HG03039 (cell line): ENCODE data around the gene NSUN5.
"Not testable (repeated sequence)": the region's sequence is repeated elsewhere in the genome, so short reads cannot be mapped to it uniquely, and the experiment has no call there.

Experiments used
- ATAC-seq: cut with Tn5 transposase; IDR thresholded peaks from one replicate; pipeline ENCODE4 v1.9.1; 2021; ENCODE audit warnings: mild to moderate bottlenecking, moderate library complexity; ENCODE audit not compliant: unreplicated experiment

Gene NSUN5

DNA sequence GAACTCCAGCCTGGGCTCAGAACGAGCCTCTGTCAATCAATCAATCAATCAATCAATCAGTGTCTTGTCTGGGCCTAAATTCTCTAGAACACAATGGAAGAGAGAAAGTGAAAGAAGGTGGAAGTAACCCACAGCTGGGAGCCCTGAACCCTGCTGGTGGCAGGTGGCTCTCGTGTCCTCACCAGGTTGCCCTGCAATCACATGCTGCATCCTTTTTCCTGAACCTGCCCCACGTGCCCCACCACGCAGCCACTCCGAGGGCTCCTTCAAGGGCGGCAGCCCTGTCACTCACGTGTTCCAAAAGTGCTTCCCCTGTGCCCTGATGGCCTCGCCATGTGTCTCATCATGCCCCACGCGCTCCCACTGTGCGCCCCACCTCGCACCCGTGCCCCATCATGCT, 18.8 kb upstream of the NSUN5 start:
- not testable (repeated sequence) for ATAC-seq

DNA sequence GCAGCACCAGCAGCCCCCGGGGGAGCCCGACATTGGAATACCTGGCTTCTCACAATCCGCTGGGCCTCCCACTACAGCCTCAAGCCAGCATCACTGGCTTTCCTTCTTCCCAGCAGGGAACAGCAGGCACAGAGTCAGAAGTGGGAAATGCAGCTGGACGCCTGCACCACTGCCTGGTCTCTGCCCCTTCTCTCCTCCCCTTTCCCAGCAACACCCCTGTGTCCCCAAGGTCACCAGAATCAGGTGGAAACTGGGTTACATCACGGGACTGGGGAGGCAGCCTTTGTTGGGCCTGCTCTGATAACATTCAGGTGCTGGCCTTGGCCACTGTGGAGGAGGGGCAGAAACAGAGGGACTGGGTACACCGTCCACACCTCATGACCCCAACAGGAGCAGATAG, 16.8 kb upstream of the NSUN5 start:
- not testable (repeated sequence) for ATAC-seq

GRCh38 chr7:73324081-73324845, 15.6 kb upstream of the NSUN5 start:
- ATAC-seq, result not testable (repeated sequence)

DNA sequence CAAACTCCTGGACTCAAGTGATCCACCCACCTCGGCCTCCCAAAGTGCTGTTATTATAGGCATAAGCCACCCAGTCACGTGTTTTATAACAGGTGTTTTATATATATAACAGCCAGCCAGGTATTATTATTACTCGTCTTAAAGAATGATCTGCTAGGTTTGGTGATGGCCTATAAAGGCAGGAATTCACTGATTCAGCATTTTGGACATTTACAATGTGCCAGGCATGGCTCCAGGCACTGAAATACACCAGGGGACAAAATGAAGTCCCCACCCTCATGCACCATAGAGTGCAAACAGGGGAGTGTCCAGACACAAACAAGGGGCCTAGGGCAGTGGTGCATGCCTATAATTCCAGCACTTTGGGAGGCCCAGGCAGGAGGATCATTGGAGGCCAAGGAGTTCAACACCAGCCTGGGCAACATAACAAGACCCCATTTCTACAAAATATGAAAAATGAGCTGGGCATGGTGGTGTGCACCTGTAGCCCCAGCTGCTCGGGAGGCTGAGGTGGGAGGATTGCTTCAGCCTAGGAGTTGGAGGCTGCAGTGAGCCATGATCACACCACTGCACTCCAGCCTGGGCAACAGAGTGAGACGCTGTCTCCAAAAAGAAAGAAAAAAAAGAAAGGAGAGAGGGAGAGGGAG, 14.9 kb upstream of the NSUN5 start:
- not testable (repeated sequence) for ATAC-seq

GRCh38 chr7:73320009-73320408, 11.4 kb upstream of the NSUN5 start:
- ATAC-seq, result not testable (repeated sequence)

DNA sequence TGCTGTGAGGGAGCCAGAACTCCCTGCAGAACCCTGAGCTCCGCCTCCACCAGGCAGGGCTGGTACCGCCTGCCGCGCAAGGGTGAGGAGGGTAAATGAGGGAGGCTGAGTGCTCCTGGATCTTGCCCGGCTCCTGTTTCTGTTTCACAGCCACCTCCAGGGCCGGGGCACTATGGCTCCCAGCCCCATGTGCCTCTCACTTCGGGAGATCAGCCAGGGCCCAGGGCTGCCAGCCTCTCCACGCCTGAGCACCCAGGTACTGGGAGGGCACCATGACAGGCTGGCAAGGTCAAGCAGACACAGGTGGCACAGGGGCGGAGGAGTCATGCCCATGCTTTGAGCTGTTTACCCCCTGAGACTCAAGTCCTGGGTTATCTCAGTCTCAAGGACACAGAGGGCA, 10.9 kb upstream of the NSUN5 start:
- ATAC-seq, result not testable (repeated sequence)

DNA sequence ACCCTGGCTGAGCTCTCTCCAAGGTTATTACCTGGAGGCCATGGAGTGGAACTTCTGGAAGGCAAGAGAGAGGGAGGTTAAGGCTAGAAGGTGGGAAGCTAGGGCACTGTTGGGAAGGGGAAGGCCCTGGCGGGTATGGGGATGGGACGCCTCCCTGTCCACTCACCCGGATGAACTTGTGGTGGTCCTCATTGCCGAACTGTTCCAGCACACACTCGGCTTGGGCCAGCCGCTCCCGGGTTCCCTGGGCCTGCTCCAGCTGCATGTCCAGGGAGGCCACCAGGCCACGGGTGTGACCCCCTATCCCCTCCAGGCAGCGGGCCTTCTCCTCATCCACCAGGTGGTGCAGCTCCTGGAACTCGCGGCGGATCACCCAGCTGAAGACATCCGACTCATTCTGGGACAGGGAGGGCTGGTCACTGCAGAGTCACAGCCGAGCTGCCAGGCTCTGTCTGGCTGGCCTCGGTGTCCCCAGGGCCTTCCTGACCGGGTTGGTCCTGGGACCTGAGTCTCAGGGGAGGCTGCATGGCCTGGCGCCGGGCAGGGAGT, 10.1 kb upstream of the NSUN5 start:
- ATAC-seq, result not testable (repeated sequence)

GRCh38 chr7:73316521-73316920, 7.9 kb upstream of the NSUN5 start:
- ATAC-seq, result no peak

DNA sequence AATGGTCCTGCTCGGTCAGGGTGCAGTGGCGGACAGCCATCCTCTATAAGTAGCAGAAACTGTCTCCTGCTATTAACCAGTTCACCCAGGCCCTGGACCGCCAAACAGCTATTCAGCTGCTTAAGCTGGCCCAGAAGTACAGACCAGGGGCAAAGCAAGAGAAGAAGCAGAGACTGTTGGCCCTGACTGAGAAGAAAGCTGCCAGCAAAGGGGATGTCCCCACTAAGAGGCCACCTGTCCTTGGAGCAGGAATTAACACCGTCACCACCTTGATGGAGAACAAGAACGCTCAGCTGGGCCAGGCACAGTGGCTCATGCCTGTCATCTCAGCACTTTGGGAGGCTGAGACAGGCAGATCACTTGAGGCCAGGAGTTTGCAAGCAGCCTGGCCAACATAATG, 5.6 kb upstream of the NSUN5 start:
- ATAC-seq, result no peak

DNA sequence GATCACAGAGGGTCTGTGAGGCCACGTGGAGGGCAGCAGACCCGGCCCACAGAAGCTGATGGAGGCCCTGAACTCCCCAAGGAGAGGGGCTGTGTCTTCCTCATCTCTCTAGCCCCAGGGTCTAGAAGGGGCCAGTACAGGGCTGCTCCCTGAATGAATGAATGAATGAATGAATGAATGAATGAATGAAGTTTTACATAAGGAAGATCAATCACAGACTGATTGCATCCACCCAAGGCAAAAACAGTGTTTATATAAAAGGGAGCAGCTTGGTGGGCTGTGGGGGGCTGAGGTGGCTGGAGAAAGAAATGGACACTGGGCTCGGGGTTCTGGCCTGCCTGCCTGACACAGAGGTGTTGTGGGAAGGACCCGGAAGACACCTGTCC, 4.9 kb upstream of the NSUN5 start:
- no peak for ATAC-seq

- ATAC-seq, result no peak
Observed at GRCh38 chr7:73312831-73313520, 4.3 kb upstream of the NSUN5 start.

- ATAC-seq, result not testable (repeated sequence)
Observed at GRCh38 chr7:73311421-73311820, 2.8 kb upstream of the NSUN5 start.

DNA sequence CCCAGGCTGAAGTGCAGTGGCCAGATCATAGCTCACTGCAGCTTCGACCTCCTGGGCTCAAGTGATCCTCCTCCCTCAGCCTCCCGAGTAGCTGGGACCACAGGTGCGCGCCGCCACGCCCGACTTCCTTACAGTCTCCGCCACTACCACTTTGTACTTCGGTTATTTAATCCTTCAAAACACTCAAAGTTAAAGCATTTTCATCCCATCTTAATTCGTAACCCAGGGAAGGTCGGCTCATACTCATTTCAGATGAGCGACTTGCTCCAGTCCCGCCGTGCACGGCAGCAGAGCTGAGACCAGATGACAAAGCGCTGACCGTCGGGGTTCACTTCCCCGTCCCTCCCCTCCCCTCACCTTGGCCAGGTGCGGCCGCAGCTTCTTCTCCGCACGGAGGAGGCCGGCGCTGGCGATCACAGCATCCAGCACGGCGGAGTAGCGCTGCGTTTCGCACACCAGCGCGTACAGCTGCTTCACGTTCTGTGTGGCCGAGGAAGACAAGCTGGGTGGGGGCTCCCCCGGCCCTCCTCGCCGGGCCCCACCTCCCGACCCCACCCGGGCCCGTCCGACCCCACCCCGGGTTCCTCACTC, 457 bp downstream of the NSUN5 start:
- ATAC-seq, result peak; percentile 30

GRCh38 chr7:73307436-73307835, 1.2 kb downstream of the NSUN5 start:
- no peak for ATAC-seq

- not testable (repeated sequence) for ATAC-seq
Observed at GRCh38 chr7:73304612-73305387, 3.8 kb downstream of the NSUN5 start.

GRCh38 chr7:73304071-73304470, 4.6 kb downstream of the NSUN5 start:
- ATAC-seq, result no peak

DNA sequence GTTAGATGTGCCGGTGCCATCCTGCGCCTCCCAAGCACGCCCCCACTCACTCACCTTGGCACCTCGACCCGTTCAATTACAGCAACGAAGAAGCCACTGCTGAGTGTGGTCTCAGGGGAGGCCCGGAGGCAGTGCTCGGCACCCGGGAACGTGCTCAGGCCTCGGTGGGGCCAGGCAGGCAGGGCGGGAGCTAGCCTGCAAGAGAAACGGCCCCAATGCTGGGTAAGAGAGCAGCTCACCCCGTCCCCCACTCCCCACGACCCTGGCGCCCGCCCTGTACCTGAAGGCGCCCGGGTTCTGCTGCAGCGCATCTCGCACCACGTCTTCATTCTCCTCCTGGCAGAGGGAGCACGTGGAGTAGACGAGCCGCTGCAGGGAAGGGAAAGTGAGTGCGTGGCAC, 5.1 kb downstream of the NSUN5 start:
- ATAC-seq, result no peak

DNA sequence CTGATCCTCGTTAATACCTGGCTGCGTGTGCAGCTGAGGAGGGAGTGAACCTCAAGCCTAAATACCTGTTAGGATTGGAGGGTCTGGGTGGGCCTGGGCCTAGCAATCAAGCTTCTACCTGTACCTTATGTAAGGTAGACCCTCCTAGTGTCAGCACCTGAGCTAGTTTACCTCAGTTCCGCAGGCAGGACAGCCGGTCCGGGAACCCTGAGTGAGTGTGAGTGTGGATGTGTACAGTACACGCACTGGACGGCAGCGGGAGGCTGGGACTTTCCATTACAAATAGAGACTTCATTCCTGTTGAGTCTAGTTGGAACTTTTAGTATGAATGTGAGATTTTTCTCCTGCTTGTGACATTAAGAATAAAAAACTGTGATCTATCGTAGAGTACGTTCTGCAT, 5.8 kb downstream of the NSUN5 start:
- ATAC-seq, result not testable (repeated sequence)

GRCh38 chr7:73301108-73301507, 7.5 kb downstream of the NSUN5 start:
- ATAC-seq, result not testable (repeated sequence)

DNA sequence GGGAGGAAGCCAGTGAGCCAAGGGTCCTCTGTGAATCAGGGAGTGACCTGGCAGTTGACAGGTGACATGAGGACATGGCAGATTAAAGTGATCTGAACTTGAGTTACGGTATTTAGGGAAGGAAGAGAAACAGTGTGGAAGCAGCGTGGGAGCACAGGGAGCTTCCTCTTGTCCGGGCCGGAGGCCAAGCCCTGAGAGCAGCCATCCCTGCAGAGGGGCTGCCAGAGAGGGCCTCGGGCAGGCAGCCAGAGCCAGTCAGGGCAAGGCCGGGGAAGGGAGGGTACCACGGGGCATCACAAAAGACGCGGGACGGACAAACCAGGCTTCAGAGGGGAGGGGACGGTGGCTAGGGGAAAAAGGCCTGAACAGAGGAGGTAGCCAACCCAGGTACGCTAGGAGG, 8.8 kb downstream of the NSUN5 start:
- ATAC-seq, result not testable (repeated sequence)
